HepG2 (cell line): Measurements from ENCODE around the gene MARCO. TPM values are rescaled to one million over a fixed set of nuclear protein-coding genes. Genes with fewer than 3 reads are reported as not detected.

Source experiments
- CBX5 ChIP-seq: sonication (generic); formaldehyde crosslinking; IDR thresholded peaks from 2 replicates; pipeline ENCODE4 v1.4.0; 2020; ENCODE audit warnings: missing genetic modification reagents, borderline replicate concordance
- NFE2L2 ChIP-seq: fragments of 150-350 bp; IDR thresholded peaks from 2 replicates; pipeline ENCODE4 v1.6.1; 2014; ENCODE audit warnings: low read length
- PATZ1 ChIP-seq: sonication (generic); formaldehyde crosslinking; IDR thresholded peaks from 2 replicates; pipeline ENCODE4 v1.4.0; 2020; ENCODE audit warnings: missing genetic modification reagents
- ZNF749 ChIP-seq: sonication (generic); formaldehyde crosslinking; IDR thresholded peaks from 2 replicates; pipeline ENCODE4 v1.8.0; 2022; ENCODE audit warnings: mild to moderate bottlenecking, missing genetic modification reagents, moderate library complexity, borderline replicate concordance
- ZNF780A ChIP-seq: sonication (generic); formaldehyde crosslinking; IDR thresholded peaks from 2 replicates; pipeline ENCODE4 v1.8.0; 2022; ENCODE audit warnings: mild to moderate bottlenecking, missing genetic modification reagents, moderate library complexity
- polyA plus RNA-seq, 8 experiments: library from polyadenylated mRNA; depleted of rRNA in 3 of 8; stranded (reverse) in 7 of 8; unstranded in 1 of 8; fragments of >200 nt; fragmentation: Illumina TruSeq in 4 of 8; extraction: Trizol in 4 of 8; gene quantifications; 2 replicates each; pipeline versions ENCODE4 v1.2.1 to v1.2.3, GENCODE V29; 2011 to 2016; ENCODE audit warnings: low read depth in 4 of 8, missing spikeins in 1 of 8, mixed read lengths in 1 of 8; ENCODE audit not compliant: insufficient read depth in 1 of 8
- total RNA-seq, 5 experiments: library from RNA; depleted of rRNA; stranded (reverse); fragments of >200 nt; fragmentation: Illumina TruSeq; extraction: Trizol; gene quantifications; 2 replicates each; pipeline ENCODE4 v1.2.3, GENCODE V29; 2016; ENCODE audit warnings: low read depth in 1 of 5
- TF ChIP-seq, protein P1 (sequence below): sonication (generic); formaldehyde crosslinking; IDR thresholded peaks from 2 replicates; pipeline ENCODE4 v1.4.0; 2020; ENCODE audit warnings: missing genetic modification reagents, borderline replicate concordance
- TF ChIP-seq, protein P2 (sequence below): sonication (generic); formaldehyde crosslinking; IDR thresholded peaks from 2 replicates; pipeline ENCODE4 v1.8.1; 2023; ENCODE audit warnings: mild to moderate bottlenecking, missing genetic modification reagents
- TF ChIP-seq, protein P3 (sequence below): sonication (generic); formaldehyde crosslinking; IDR thresholded peaks from 2 replicates; pipeline ENCODE4 v1.8.0; 2022; ENCODE audit warnings: missing genetic modification reagents, mild to moderate bottlenecking, moderate library complexity, borderline replicate concordance

Gene MARCO
- total and polyA plus RNA-seq, 2 of the 13 experiments (the other 11 are each of a cell fraction or from before 2014, with no cell fraction given), result not detected

DNA sequence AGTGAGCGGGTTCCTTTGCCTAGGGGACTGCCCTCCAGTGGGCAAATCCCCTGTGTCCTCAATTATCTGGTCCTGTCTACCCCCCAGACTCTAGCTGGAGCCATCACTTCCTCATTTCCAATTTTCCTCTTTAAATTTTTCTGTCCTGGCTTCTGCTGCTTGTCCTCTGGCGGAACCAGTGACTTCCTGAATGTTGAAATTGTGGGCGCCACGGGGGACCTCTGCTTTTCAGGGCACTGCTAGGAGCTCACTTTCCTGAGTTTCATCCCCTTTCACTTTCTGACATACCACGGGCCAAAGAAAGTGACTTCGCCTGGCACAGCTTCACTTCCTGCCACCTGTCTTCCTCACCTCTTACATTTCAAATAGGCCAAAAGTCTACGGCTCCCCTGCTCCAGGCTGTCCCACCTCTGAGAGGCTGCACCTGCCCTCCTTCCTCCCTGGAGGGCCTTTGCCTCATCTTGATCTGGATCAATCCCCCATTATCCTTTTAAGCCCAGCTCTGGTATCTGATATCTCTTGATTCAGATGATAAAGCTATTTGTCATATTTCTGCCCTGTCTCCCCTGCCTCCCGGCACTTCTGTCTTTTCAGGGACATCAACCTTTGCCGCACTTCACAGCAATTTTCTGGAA, 1.4 kb upstream of the MARCO start (continued):
- TF ChIP-seq, protein P1, sequence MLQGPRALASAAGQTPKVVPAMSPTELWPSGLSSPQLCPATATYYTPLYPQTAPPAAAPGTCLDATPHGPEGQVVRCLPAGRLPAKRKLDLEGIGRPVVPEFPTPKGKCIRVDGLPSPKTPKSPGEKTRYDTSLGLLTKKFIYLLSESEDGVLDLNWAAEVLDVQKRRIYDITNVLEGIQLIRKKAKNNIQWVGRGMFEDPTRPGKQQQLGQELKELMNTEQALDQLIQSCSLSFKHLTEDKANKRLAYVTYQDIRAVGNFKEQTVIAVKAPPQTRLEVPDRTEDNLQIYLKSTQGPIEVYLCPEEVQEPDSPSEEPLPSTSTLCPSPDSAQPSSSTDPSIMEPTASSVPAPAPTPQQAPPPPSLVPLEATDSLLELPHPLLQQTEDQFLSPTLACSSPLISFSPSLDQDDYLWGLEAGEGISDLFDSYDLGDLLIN (CRISPR knock-in tag), result no peak
- TF ChIP-seq ZNF749 (CRISPR knock-in tag), result no peak
- no peak for TF ChIP-seq NFE2L2
- no peak for TF ChIP-seq CBX5
- TF ChIP-seq, protein P2, sequence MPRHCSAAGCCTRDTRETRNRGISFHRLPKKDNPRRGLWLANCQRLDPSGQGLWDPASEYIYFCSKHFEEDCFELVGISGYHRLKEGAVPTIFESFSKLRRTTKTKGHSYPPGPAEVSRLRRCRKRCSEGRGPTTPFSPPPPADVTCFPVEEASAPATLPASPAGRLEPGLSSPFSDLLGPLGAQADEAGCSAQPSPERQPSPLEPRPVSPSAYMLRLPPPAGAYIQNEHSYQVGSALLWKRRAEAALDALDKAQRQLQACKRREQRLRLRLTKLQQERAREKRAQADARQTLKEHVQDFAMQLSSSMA (CRISPR knock-in tag), result no peak
- TF ChIP-seq ZNF780A (CRISPR knock-in tag), result no peak
- TF ChIP-seq, protein P3, sequence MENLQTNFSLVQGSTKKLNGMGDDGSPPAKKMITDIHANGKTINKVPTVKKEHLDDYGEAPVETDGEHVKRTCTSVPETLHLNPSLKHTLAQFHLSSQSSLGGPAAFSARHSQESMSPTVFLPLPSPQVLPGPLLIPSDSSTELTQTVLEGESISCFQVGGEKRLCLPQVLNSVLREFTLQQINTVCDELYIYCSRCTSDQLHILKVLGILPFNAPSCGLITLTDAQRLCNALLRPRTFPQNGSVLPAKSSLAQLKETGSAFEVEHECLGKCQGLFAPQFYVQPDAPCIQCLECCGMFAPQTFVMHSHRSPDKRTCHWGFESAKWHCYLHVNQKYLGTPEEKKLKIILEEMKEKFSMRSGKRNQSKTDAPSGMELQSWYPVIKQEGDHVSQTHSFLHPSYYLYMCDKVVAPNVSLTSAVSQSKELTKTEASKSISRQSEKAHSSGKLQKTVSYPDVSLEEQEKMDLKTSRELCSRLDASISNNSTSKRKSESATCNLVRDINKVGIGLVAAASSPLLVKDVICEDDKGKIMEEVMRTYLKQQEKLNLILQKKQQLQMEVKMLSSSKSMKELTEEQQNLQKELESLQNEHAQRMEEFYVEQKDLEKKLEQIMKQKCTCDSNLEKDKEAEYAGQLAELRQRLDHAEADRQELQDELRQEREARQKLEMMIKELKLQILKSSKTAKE (CRISPR knock-in tag), result no peak
- TF ChIP-seq PATZ1 (CRISPR knock-in tag), result no peak
